HUDEP-2 (cell line): ENCODE data around the gene PTCSC3.

Experiments
- DNase-seq, 76 experiments: peaks; one replicate each; lab custom pipeline; 2025; ENCODE audit not compliant: unreplicated experiment in 76 of 76; lab: John Stamatoyannopoulos, UW

Gene PTCSC3

GRCh38 chr14:36086629-36087395 lies 89.7 kb downstream of the PTCSC3 start:
- DNase-seq: no peak

- no peak for DNase-seq
These were observed 90.7 kb downstream of the PTCSC3 start for GRCh38 chr14:36085861-36086260.
